HG03432 (cell line): Measurements from ENCODE around the gene CRISP3.
"Not testable (repeated sequence)": the region's sequence is repeated elsewhere in the genome, so short reads cannot be mapped to it uniquely, and the experiment has no call there.

ENCODE experiments used
- ATAC-seq: cut with Tn5 transposase; IDR thresholded peaks from one replicate; pipeline ENCODE4 v1.9.1; 2021; ENCODE audit warnings: mild to moderate bottlenecking, moderate library complexity; ENCODE audit not compliant: unreplicated experiment

Gene CRISP3

GRCh38 chr6:49744259-49744658 lies at the start of gene CRISP3:
Gene CRISP3, minus strand, starts transcription at chr6:49744388. Its CDS starts 21 bp downstream, at chr6:49744367.
- ATAC-seq, result peak; percentile 40

GRCh38 chr6:49790341-49790740 lies 46.2 kb upstream of the CRISP3 start:
- no peak for ATAC-seq

GRCh38 chr6:49787176-49787575 lies 43.0 kb upstream of the CRISP3 start, which contains the start of gene PGK2:
Gene PGK2, minus strand, starts transcription at chr6:49787285. Its CDS starts 98 bp downstream, at chr6:49787187.
- ATAC-seq, result no peak

- no peak for ATAC-seq
Observed at GRCh38 chr6:49784272-49784671, 40.1 kb upstream of the CRISP3 start.

GRCh38 chr6:49782725-49783124 lies 38.5 kb upstream of the CRISP3 start:
- no peak for ATAC-seq

- no peak for ATAC-seq
Observed at GRCh38 chr6:49782293-49782692, 38.1 kb upstream of the CRISP3 start.

- ATAC-seq, result no peak
Observed at GRCh38 chr6:49776444-49776843, 32.3 kb upstream of the CRISP3 start.

GRCh38 chr6:49775043-49775442 lies 30.9 kb upstream of the CRISP3 start:
- no peak for ATAC-seq

- no peak for ATAC-seq
Observed at GRCh38 chr6:49772285-49772684, 28.1 kb upstream of the CRISP3 start.

- no peak for ATAC-seq
Observed at GRCh38 chr6:49766762-49767161, 22.6 kb upstream of the CRISP3 start.

GRCh38 chr6:49764571-49765236 lies 20.5 kb upstream of the CRISP3 start:
- ATAC-seq, result no peak

- ATAC-seq, result no peak
Observed at GRCh38 chr6:49743429-49743828, 759 bp downstream of the CRISP3 start.

- ATAC-seq, result no peak
Observed at GRCh38 chr6:49739423-49739822, 4.8 kb downstream of the CRISP3 start.

- no peak for ATAC-seq
Observed at GRCh38 chr6:49736017-49736508, 8.1 kb downstream of the CRISP3 start.

GRCh38 chr6:49733680-49734079 lies 10.5 kb downstream of the CRISP3 start:
- ATAC-seq, result no peak

GRCh38 chr6:49732781-49733180 lies 11.4 kb downstream of the CRISP3 start:
- ATAC-seq, result no peak

GRCh38 chr6:49730251-49730650 lies 13.9 kb downstream of the CRISP3 start:
- no peak for ATAC-seq

GRCh38 chr6:49723917-49724316 lies 20.3 kb downstream of the CRISP3 start:
- not testable (repeated sequence) for ATAC-seq

GRCh38 chr6:49721297-49721696 lies 22.9 kb downstream of the CRISP3 start:
- no peak for ATAC-seq

- ATAC-seq, result no peak
Observed at GRCh38 chr6:49720372-49720771, 23.8 kb downstream of the CRISP3 start.

- ATAC-seq, result no peak
Observed at GRCh38 chr6:49713346-49713745, 30.8 kb downstream of the CRISP3 start, which contains the start of gene CRISP2. Gene CRISP2, minus strand, starts transcription at chr6:49713543. Its CDS starts 4,347 bp downstream, at chr6:49709196.

GRCh38 chr6:49698478-49698877 lies 45.7 kb downstream of the CRISP3 start:
- ATAC-seq, result no peak

- ATAC-seq, result no peak
Observed at GRCh38 chr6:49693512-49693911, 50.7 kb downstream of the CRISP3 start.
